GM19351 (cell line): ENCODE results near the gene MARCHF4.

ENCODE experiments used
- ATAC-seq: cut with Tn5 transposase; IDR thresholded peaks from one replicate; pipeline ENCODE4 v1.9.1; 2021; ENCODE audit warnings: mild to moderate bottlenecking, moderate library complexity; ENCODE audit not compliant: unreplicated experiment

Gene MARCHF4

DNA sequence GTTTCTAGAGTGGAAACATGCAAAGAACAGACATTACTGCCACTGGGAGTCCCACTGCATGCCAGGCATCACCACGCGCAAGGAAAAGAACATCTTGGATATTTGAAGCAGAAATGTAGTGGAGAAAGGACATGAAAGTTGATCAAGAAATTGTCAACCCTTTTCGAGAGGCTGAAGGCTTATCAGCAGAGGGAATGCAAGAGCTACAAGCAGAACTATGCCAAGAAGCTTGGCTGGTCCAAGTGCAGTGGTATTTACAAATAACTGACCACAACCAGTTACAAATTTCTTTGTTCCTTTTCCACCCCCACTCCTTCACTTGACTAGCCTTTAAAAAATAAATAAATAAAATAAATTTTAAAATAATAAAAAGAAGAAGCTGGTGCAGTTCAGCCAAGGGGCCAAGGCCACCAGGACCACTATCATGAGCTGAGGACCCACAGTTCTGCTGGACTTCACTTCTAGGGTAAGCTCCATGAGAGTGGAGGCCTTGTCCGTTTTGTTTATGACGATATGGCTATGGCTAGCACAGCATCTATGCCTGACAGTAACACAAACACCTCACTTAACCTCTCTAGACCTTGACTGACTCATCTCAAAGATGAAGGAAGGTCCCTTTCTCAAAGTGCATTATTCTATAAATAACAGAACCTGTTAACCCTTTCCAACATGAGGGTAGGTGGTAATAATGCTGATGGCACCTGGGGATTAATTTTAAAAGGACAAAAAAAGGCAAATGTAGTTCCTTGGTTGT, 20.9 kb downstream of the MARCHF4 start:
- ATAC-seq, result no peak

GRCh38 chr2:216350214-216350791, 22.0 kb downstream of the MARCHF4 start:
- ATAC-seq, result no peak

DNA sequence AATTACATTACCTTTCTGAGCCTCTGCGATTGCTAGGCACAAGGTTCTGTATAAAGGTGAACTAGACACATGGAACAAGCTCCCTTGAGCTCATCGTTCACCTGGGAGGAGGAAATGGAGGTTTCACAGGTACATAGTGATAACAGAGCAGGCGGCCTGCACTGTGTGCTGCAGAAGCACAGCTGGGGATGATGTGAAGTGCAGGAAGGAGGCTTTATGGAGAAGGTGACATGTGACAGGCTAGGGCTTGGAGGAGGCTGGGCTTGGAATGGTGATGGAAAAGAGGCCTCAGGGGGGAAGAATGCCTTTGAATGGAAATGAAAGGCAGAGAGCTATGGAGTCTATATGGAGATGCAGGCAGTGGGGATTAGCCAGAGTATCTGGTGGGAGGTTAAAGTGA, 22.9 kb downstream of the MARCHF4 start:
- no peak for ATAC-seq

DNA sequence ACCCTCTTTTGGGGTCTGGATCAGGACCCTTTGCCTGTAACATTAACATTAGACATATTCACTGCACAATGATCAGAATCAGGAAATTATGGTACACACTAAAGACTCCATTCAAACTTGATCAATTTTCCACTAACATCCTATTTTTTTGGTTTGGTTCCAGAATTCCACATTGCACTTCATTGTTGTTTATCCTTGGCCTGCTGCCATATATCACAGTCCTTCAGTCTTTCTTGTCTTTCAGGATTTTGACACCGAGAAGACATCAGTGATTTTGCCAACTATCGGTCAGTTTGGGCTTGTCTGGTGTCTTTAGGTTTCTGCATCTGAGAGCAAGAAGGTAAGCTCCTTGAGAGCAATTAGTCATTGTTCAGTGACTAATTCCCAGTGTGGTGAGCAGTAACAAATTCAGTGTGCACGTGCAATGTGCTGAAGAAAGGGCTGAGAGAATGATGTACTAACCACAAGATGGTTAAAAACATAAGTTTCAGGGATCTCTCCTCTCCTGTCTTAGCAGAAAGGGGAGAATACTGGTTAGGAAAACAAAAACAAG, 23.5 kb downstream of the MARCHF4 start:
- ATAC-seq, result no peak

DNA sequence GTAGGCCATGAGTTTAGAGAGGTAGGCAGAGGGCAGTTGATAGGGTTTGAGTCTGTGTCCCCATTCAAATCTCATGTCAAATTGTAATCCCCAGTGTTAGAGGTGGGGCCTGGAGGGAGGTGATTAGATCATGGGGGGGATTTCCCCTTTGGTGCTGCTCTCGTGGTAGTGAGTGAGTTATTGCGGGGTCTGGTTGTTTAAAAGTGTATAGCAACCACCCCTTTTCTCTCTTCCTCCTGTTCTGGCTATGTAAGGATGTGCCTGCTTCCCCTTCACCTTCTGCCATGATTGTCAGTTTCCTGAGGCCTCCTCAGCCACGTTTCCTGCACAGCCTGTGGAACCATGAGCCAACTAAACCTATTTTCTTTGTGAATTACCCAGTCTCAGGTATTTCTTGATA, 25.5 kb downstream of the MARCHF4 start:
- ATAC-seq, result no peak

DNA sequence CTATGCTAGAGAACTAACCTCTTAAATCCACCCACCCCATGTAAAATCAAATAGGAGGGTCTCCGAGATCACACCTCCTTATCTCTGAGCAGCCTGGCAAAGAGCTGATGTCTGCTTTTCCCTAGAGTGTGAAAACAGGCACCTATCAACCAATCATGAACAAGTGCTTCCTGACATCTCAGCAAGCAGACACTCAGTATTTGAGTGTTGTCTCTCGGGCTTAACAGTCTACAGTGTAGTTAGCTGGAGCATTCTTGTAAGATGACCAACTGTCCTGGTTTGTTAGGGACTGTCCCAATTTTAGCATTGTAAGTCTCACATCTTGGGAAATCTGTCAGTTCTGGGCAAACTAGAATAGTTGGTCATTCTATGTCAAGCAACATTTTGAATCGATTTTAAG, 26.4 kb downstream of the MARCHF4 start:
- ATAC-seq, result no peak

- ATAC-seq, result no peak
Observed at GRCh38 chr2:216344950-216345300, 27.4 kb downstream of the MARCHF4 start.

DNA sequence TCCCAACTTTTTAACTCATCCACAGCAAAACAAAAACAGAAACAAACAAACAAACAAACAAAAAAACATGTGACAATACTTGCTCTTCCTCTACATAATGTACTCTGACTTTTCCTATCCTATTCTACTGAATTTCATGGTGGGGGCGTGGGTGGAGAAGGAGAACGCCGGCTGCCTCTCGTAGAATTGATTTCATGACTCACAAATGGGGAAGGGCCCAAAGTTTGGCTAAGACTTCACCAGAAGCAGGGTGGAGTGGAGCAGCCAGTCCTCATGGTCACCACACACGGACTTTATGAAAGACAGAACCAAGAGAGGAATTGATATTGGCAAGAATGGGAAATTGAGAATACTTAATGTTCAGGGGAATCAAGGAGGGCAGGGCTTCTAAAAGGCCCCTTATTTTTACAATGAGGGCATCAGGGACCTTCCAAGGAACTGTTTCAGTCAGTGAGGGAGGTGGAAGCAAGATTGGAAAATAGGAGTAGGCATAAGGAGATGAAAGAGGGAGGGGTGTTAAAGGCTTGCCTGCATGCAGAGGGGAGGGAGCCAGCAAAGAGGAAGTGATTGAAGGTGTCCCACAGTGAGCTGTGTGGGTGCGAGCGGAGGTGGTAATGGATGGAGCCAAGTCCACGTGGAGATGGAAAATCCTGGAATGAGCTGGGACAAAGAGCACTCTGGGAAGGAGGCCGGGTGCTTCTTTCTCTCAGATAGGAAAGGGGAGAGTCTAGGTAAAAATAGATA, 27.9 kb downstream of the MARCHF4 start:
- ATAC-seq, result no peak

- ATAC-seq, result no peak
Observed at GRCh38 chr2:216343221-216343980, 28.9 kb downstream of the MARCHF4 start.

DNA sequence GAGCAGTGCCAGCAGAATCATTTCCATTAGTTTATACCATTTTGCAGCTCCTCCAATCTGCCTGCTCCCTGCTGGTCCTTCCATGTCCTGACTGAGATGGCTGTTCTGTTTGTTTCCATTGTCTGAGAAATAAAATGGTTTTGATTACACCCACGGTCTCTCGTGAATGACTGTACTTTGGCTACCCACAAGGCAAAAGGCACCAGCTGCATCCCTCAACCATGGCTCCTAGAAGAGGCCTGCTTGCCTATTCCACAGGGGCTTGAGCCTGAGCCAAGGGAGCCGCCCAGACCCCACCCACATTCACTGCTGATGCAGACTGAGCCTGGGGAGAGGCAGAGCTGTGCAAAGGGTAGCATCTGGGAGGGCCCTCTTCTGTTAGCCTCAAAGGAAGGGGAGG, 31.2 kb downstream of the MARCHF4 start:
- no peak for ATAC-seq

GRCh38 chr2:216340280-216340631, 32.0 kb downstream of the MARCHF4 start:
- ATAC-seq, result no peak

- ATAC-seq, result no peak
Observed at GRCh38 chr2:216339456-216340279, 32.6 kb downstream of the MARCHF4 start.

DNA sequence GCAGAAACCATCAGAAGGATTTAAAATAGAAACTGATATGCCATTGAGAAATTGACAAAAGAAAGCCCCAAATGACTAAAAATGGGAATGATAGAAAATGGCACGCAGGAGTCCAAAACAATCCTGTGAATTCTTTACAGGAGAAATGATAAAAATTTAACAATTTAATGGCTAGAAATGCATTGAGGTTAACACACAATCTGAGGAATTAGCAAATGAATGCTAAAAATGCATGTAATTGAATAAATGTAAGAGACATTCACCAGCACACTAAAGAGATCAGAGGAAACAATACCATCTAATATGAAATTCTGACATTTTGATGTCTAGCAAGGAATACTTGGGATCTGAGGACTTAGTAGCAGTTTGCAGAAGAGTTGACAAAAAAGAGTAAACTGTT, 37.0 kb downstream of the MARCHF4 start:
- no peak for ATAC-seq

GRCh38 chr2:216328347-216328746, 43.9 kb downstream of the MARCHF4 start:
- no peak for ATAC-seq

- ATAC-seq, result no peak
Observed at GRCh38 chr2:216327447-216327935, 44.8 kb downstream of the MARCHF4 start.
